Psoas muscle (tissue), 8 donors: ENCODE measurements around the gene C1orf174. TPM values are rescaled to one million over a fixed set of nuclear protein-coding genes. Genes with fewer than 3 reads are reported as not detected.

Experiments
- ATAC-seq, 4 donors: fragments of 200-7000 bp; cut with Tn5 transposase; one replicate each; pipeline ENCODE4 v1.9.1; 2020; ENCODE audit warnings: moderate library complexity in 3 of 4, mild to moderate bottlenecking in 2 of 4
- DNase-seq, 2 donors: peaks; one replicate each; pipeline ENCODE4 v3.0.0-alpha.2; 2020
- H3K27ac ChIP-seq: fragments of 200-600 bp; one replicate; pipeline ENCODE4 v1.8.0; 2022
- H3K27me3 ChIP-seq, 3 donors: fragments of 200-600 bp in 1 of 3; one replicate each; pipeline versions ENCODE4 v1.6.1 to v1.8.0; 2013 to 2022; ENCODE audit warnings: low read length in 2 of 3, mild to moderate bottlenecking in 2 of 3, moderate library complexity in 1 of 3; ENCODE audit not compliant: insufficient read depth in 3 of 3
- H3K36me3 ChIP-seq, 2 donors: fragments of 200-600 bp in 1 of 2; one replicate each; pipeline versions ENCODE4 v1.6.1 to v1.8.0; 2013 to 2022; ENCODE audit warnings: low read depth in 1 of 2, mild to moderate bottlenecking in 1 of 2, moderate library complexity in 1 of 2; ENCODE audit not compliant: insufficient read depth in 1 of 2
- H3K4me1 ChIP-seq: fragments of 200-600 bp; one replicate; pipeline ENCODE4 v1.8.0; 2022
- H3K4me3 ChIP-seq: fragments of 200-600 bp; one replicate; pipeline ENCODE4 v1.8.0; 2022; ENCODE audit warnings: mild to moderate bottlenecking
- H3K9me3 ChIP-seq: fragments of 200-600 bp; one replicate; pipeline ENCODE4 v1.8.0; 2022
- CTCF ChIP-seq: fragments of 200-600 bp; IDR thresholded peaks from one replicate; pipeline ENCODE4 v1.8.0; 2022; ENCODE audit warnings: antibody characterized with exemption
- WGBS, 3 donors: extraction: QIAGEN DNeasy Blood & Tissue Kit; methylation state at CpG; one replicate each; pipeline versions ENCODE4 v1.1.6 to v1.1.7; 2013; 5-methylcytosine and 5-hydroxymethylcytosine counted together
- intact Hi-C, 2 donors: fragments of 100-400 bp; cut with DNase I; formaldehyde crosslinking; loops; one replicate each; pipeline versions ENCODE4 v1.11.0 to v1.14.2; 2022
- polyA plus RNA-seq, 3 donors: library from polyadenylated mRNA; stranded (reverse); fragments of 200-250 nt; gene quantifications; one replicate each; pipeline ENCODE4 v1.2.3, GENCODE V29; 2013
- total RNA-seq, 4 donors: library from RNA; stranded (reverse); fragmentation: NEBNext Ultra II Directional in 2 of 4; extraction: Animal tissue kit (Norgen Biotek cat#: 25700) in 2 of 4; gene quantifications; one replicate each; pipeline versions ENCODE4 v1.2.1 to v1.2.4, GENCODE V29; 2021 to 2023
- donor health status: healthy with polysubstance abuse.
- donor health status: DM: no; HTN: no; CAD: no; lungs with moderate emphysema.
- donor health status: Bipolar disorder and iron deficiency.
- donor health status: healthy.
- donor health status: DM: yes; HTN: yes; CAD: no.
- donor health status: DM: no; HTN: no; CAD: no.
- donor health status: DM: no; HTN: no; CAD: no.
- donor health status: DM: yes; HTN: yes; CAD: no.

The C1orf174 gene
- total and polyA plus RNA-seq, 7 donors = 11.8 to 32.2 (median 14.6) TPM

- Histone ChIP-seq H3K36me3 (no peaks in the 10 kb centered on the region), H3K27ac (no peak overlapping the region), H3K9me3 (no peaks in the 10 kb centered on the region), H3K27me3 (peaks cover 0 to 54% (median 16%) of the 10 kb centered on the region in 3 donors), H3K4me1 (no peaks in the 10 kb centered on the region), H3K4me3 (no peak overlapping the region)
- no peak for TF ChIP-seq CTCF
- DNase-seq (no peak), ATAC-seq (no peak)
- intact Hi-C loops = no loop called here
These were observed 26.9 kb upstream of the C1orf174 start for GRCh38 chr1:3926956-3927355.

- no peak for DNase-seq
- no peak for TF ChIP-seq CTCF
- 35 to 61% (median 43%) methylated on average over 8 of the region's 8 CpGs for WGBS, 3 donors
- intact Hi-C loops = no loop called here
- no peak for ATAC-seq
- peaks cover 0 to 53% (median 11%) of the 10 kb centered on the region in 3 donors for H3K27me3 ChIP-seq
- no peaks in the 10 kb centered on the region for H3K4me1 ChIP-seq
- no peaks in the 10 kb centered on the region for H3K36me3 ChIP-seq
- H3K27ac ChIP-seq = no peak overlapping the region
- H3K4me3 ChIP-seq = no peak overlapping the region
- H3K9me3 ChIP-seq = no peaks in the 10 kb centered on the region
These were observed 25.7 kb upstream of the C1orf174 start for GRCh38 chr1:3925762-3926161.

GRCh38 chr1:3925256-3925655 is 25.2 kb upstream of the C1orf174 start:
- Histone ChIP-seq H3K27me3 (peaks cover 0 to 52% (median 10%) of the 10 kb centered on the region in 3 donors), H3K36me3 (no peaks in the 10 kb centered on the region), H3K9me3 (no peaks in the 10 kb centered on the region), H3K4me3 (no peak overlapping the region), H3K4me1 (no peaks in the 10 kb centered on the region), H3K27ac (no peak overlapping the region)
- DNase-seq (no peak), ATAC-seq (no peak)
- intact Hi-C loops = no loop called here
- WGBS, 3 donors = 64 to 76% (median 68%) methylated on average over 12 of the region's 12 CpGs
- no peak for TF ChIP-seq CTCF

- Histone ChIP-seq H3K27me3 (peaks cover 0 to 52% (median 10%) of the 10 kb centered on the region in 3 donors), H3K36me3 (no peaks in the 10 kb centered on the region), H3K27ac (no peak overlapping the region), H3K4me3 (no peak overlapping the region), H3K4me1 (no peaks in the 10 kb centered on the region), H3K9me3 (no peaks in the 10 kb centered on the region)
- TF ChIP-seq CTCF = no peak
- 14 to 31% (median 20%) methylated on average over 3 of the region's 3 CpGs for whole genome bisulfite sequencing, 3 donors
- intact Hi-C loops = no loop called here
- ATAC-seq (peak in 2 of 4 donors; percentile 28 to 49), DNase-seq (no peak)
These were observed 24.8 kb upstream of the C1orf174 start for GRCh38 chr1:3924825-3925220.

GRCh38 chr1:3924186-3924824 is 24.2 kb upstream of the C1orf174 start:
- intact Hi-C loops = no loop called here
- H3K4me1 ChIP-seq = no peaks in the 10 kb centered on the region
- no peaks in the 10 kb centered on the region for H3K36me3 ChIP-seq
- ATAC-seq = no peak
- H3K27me3 ChIP-seq = peaks cover 0 to 52% (median 10%) of the 10 kb centered on the region in 3 donors
- no peak for TF ChIP-seq CTCF
- no peak overlapping the region for H3K4me3 ChIP-seq
- no peak overlapping the region for H3K27ac ChIP-seq
- no peak for DNase-seq
- H3K9me3 ChIP-seq = no peaks in the 10 kb centered on the region
- 19 to 31% (median 21%) methylated on average over 13 of the region's 13 CpGs for WGBS, 3 donors
